WTC11 (cell line): Measurements from ENCODE around the gene RNF44. TPM values are rescaled to one million over a fixed set of nuclear protein-coding genes. Genes with fewer than 3 reads are reported as not detected.

ENCODE experiments used
- ATAC-seq: fragments of 200-7000 bp; cut with Tn5 transposase; 2 replicates; pipeline ENCODE4 v1.10.0; 2021; ENCODE audit warnings: mild to moderate bottlenecking, moderate library complexity
- CTCF ChIA-PET: fragments of 300-600 bp; sonication (Branson Sonifier 250); formaldehyde crosslinking; loops from one replicate; lab custom pipeline; 2021; ENCODE audit warnings: antibody characterized with exemption; lab: Charles Lee
- POLR2A ChIA-PET: fragments of 350-600 bp; sonication (Branson Sonifier 250); formaldehyde crosslinking; loops from one replicate; lab custom pipeline; 2021; ENCODE audit warnings: antibody characterized with exemption; lab: Charles Lee
- DNase-seq: peaks from one replicate; pipeline ENCODE4 v3.0.0; 2021; ENCODE audit warnings: low spot score
- H3K27ac Mint-ChIP-seq: 2 replicates; pipeline ENCODE4 v1.8.0; 2021; ENCODE audit warnings: mixed read lengths
- H3K27me3 Mint-ChIP-seq: 2 replicates; pipeline ENCODE4 v1.8.0; 2021; ENCODE audit warnings: low read depth, mild to moderate bottlenecking, moderate library complexity, mixed read lengths
- H3K36me3 Mint-ChIP-seq: 2 replicates; pipeline ENCODE4 v1.8.0; 2021; ENCODE audit warnings: mixed read lengths
- H3K4me1 Mint-ChIP-seq: 2 replicates; pipeline ENCODE4 v1.8.0; 2022; ENCODE audit warnings: mixed read lengths
- H3K4me3 Mint-ChIP-seq: 2 replicates; pipeline ENCODE4 v1.8.0; 2021; ENCODE audit warnings: mild to moderate bottlenecking, moderate library complexity, mixed read lengths
- H3K9me3 Mint-ChIP-seq: 2 replicates; pipeline ENCODE4 v1.8.0; 2021; ENCODE audit warnings: mixed read lengths
- CBFB ChIP-seq: sonication (generic); formaldehyde crosslinking; IDR thresholded peaks from 2 replicates; pipeline ENCODE4 v1.8.1; 2022; ENCODE audit warnings: mild to moderate bottlenecking, low read depth, missing genetic modification reagents
- ELF4 ChIP-seq: sonication (generic); formaldehyde crosslinking; IDR thresholded peaks from 2 replicates; pipeline ENCODE4 v1.8.1; 2022; ENCODE audit warnings: low read depth, mild to moderate bottlenecking, moderate library complexity, missing genetic modification reagents
- ESRRA ChIP-seq: sonication (generic); formaldehyde crosslinking; IDR thresholded peaks from 2 replicates; pipeline ENCODE4 v1.8.1; 2022; ENCODE audit warnings: mild to moderate bottlenecking, missing genetic modification reagents, borderline replicate concordance
- FOXK1 ChIP-seq: sonication (generic); formaldehyde crosslinking; IDR thresholded peaks from 2 replicates; pipeline ENCODE4 v1.8.0; 2022; ENCODE audit warnings: mild to moderate bottlenecking, moderate library complexity, missing genetic modification reagents
- IRF2 ChIP-seq: sonication (generic); formaldehyde crosslinking; IDR thresholded peaks from 2 replicates; pipeline ENCODE4 v1.8.0; 2022; ENCODE audit warnings: low read depth, missing genetic modification reagents, borderline replicate concordance
- PRRX2 ChIP-seq: fragments of 250-450 bp; sonication (Bioruptor Pico); IDR thresholded peaks from 2 replicates; pipeline ENCODE4 v1.8.0; 2021; ENCODE audit warnings: mild to moderate bottlenecking
- RORB ChIP-seq: fragments of 250-450 bp; sonication (Bioruptor Pico); IDR thresholded peaks from 2 replicates; pipeline ENCODE4 v1.9.0; 2021; ENCODE audit warnings: mild to moderate bottlenecking
- SMAD3 ChIP-seq: sonication (generic); formaldehyde crosslinking; IDR thresholded peaks from 2 replicates; pipeline ENCODE4 v1.8.0; 2022; ENCODE audit warnings: missing genetic modification reagents, mild to moderate bottlenecking, borderline replicate concordance
- SMAD4 ChIP-seq: sonication (generic); formaldehyde crosslinking; IDR thresholded peaks from 2 replicates; pipeline ENCODE4 v1.8.0; 2022; ENCODE audit warnings: mild to moderate bottlenecking, missing genetic modification reagents
- TEAD1 ChIP-seq: sonication (generic); formaldehyde crosslinking; IDR thresholded peaks from 2 replicates; pipeline ENCODE4 v1.8.0; 2022; ENCODE audit warnings: mild to moderate bottlenecking, missing genetic modification reagents
- TP53 ChIP-seq: sonication (generic); formaldehyde crosslinking; IDR thresholded peaks from 2 replicates; pipeline ENCODE4 v1.8.1; 2023; ENCODE audit warnings: mild to moderate bottlenecking, missing genetic modification reagents
- ZNF423 ChIP-seq: fragments of 250-450 bp; sonication (Bioruptor Pico); IDR thresholded peaks from 2 replicates; pipeline ENCODE4 v2.1.2; 2022; ENCODE audit warnings: mild to moderate bottlenecking, moderate library complexity
- total RNA-seq: library from RNA; stranded (reverse); gene quantifications from 3 replicates; pipeline ENCODE4 v1.2.3, GENCODE V29; 2021
- TF ChIP-seq, protein P1 (sequence below): fragments of 250-450 bp; sonication (Bioruptor Pico); conservative IDR thresholded peaks from 2 replicates; pipeline ENCODE4 v1.9.0; 2021; ENCODE audit warnings: mild to moderate bottlenecking
- TF ChIP-seq, protein P2 (sequence below): sonication (generic); formaldehyde crosslinking; IDR thresholded peaks from 2 replicates; pipeline ENCODE4 v1.8.0; 2023; ENCODE audit warnings: missing genetic modification reagents, mild to moderate bottlenecking, borderline replicate concordance
- TF ChIP-seq, protein P3 (sequence below): sonication (generic); formaldehyde crosslinking; IDR thresholded peaks from 2 replicates; pipeline ENCODE4 v1.8.1; 2022; ENCODE audit warnings: missing genetic modification reagents, borderline replicate concordance
- TF ChIP-seq, protein P4 (sequence below): sonication (generic); formaldehyde crosslinking; IDR thresholded peaks from 2 replicates; pipeline ENCODE4 v1.8.1; 2022; ENCODE audit warnings: low read depth, mild to moderate bottlenecking, moderate library complexity, missing genetic modification reagents, borderline replicate concordance
- TF ChIP-seq, protein P5 (sequence below): sonication (generic); formaldehyde crosslinking; IDR thresholded peaks from 2 replicates; pipeline ENCODE4 v1.8.0; 2022; ENCODE audit warnings: mild to moderate bottlenecking, missing genetic modification reagents
- TF ChIP-seq, protein P6 (sequence below): sonication (generic); formaldehyde crosslinking; IDR thresholded peaks from 2 replicates; pipeline ENCODE4 v1.8.1; 2023; ENCODE audit warnings: mild to moderate bottlenecking, missing genetic modification reagents, moderate library complexity
- TF ChIP-seq, protein P7 (sequence below): fragments of 250-450 bp; sonication (Bioruptor Pico); IDR thresholded peaks from 2 replicates; pipeline ENCODE4 v1.9.0; 2021; ENCODE audit warnings: mild to moderate bottlenecking

Gene RNF44
- total RNA-seq, 1 experiment from 2014 or later, result 233 TPM

DNA sequence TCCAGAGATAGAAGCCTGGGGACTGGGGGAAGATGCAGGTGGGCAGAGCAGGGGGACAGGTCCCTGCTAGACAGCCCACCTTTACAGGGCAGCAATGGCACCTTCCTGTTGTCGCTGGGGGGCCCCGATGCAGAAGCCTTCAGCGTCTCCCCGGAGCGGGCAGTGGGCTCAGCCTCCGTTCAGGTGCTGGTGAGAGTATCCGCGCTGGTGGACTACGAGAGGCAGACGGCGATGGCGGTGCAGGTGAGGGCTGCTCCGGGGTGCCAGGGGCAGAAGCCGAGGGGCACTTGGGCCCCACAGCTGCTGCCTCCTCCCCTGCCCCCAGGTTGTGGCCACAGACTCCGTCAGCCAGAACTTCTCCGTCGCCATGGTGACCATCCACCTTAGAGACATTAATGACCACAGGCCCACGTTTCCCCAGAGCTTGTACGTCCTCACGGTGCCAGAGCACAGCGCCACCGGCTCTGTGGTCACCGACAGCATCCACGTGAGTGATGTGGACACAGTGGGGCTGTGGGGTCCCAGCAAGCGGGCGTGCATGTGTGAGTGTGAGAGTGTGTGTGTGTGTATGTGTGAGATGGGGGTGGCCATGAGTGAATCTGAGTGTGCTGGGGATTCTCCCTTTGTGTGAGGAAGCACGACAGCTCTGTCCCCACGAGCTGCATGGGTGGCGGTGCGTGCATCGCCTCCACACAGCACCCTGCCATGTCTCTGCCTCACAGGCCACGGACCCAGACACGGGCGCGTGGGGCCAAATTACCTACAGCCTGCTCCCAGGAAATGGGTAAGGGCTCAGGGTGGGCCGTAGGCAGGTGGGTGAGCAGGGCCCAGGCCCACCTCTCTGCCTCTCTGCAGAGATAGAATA is 40.3 kb upstream of the RNF44 start (continued):
- no peak for TF ChIP-seq PRRX2 (CRISPR knock-in tag)
- TF ChIP-seq TEAD1 (CRISPR knock-in tag), result no peak
- TF ChIP-seq, protein P1, sequence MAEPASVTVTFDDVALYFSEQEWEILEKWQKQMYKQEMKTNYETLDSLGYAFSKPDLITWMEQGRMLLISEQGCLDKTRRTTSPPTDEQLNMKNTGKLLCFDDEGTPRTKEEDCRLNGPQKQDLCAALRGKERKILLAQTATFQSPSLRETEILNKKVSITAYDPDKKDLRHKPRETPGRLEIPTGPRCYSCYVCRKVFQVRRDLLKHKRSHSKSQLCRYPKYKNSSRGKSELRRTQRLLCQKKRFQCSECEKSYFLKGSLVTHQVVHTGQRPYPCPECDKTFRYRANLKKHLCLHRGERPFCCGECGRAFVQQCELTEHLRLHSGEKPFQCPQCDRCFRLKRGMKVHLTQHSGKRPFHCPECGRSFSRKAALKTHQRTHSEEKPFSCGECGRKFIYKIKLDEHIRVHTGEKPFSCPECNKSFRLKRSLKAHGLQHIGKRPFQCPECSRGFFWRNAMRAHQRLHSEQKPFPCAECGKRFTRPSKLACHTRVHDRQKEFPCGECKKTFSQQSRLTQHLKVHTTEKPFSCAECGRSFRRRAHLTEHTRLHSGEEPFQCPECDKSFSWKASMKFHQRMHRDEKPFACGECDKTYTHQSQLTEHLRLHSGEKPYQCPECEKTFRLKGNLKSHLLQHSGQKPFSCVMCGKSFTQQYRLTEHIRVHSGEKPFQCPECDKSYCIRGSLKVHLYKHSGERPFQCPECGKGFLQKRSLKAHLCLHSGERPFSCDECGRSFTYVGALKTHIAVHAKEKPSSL (CRISPR knock-in tag), result no peak
- TF ChIP-seq ZNF423, result no peak

DNA sequence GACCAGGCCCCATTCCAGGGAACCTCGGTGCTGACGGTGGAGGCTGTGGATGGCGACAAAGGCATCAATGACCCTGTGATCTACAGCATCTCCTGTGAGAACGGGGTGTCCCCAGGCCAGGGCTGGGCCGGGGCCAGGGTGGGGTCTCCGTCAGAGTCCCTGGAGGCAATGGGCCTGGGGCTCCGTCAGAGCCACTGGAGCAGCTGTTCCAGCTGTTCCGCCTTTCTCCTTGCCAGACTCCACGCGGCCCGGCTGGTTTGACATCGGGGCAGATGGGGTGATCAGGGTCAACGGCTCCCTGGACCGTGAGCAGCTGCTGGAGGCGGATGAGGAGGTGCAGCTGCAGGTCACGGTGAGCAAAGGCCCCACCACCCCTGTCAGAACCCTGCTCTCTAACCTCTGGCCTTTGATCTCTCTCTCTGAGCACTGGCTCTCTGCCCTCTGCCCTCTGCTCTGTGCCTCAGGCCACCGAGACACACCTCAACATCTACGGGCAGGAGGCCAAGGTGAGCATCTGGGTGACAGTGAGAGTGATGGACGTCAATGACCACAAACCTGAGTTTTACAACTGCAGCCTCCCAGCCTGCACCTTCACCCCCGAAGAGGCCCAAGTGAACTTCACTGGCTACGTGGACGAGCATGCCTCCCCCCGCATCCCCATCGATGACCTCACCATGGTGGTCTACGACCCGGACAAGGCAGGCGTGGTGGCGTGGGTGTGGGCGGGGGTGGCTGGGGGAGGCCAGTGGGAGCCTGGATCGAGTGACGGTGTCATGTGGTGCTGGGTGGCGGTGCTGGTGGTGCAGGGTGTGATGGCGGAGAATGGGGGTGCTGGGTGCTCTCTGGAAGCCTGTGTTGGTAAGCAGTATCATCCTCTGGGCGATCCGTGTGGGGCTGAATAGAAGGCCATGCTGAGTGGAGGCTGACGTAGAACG is 38.6 kb upstream of the RNF44 start:
- Mint-ChIP-seq H3K27me3 (peaks cover 15% of the 10 kb centered on the region), H3K4me1 (peaks cover 2% of the 10 kb centered on the region), H3K9me3 (no peaks in the 10 kb centered on the region), H3K4me3 (no peak overlapping the region), H3K27ac (no peak overlapping the region), H3K36me3 (no peaks in the 10 kb centered on the region)
- DNase-seq (no peak), ATAC-seq (no peak)
- ChIA-PET CTCF (no interaction called here), POLR2A (no interaction called here)
- TF ChIP-seq, protein P2, sequence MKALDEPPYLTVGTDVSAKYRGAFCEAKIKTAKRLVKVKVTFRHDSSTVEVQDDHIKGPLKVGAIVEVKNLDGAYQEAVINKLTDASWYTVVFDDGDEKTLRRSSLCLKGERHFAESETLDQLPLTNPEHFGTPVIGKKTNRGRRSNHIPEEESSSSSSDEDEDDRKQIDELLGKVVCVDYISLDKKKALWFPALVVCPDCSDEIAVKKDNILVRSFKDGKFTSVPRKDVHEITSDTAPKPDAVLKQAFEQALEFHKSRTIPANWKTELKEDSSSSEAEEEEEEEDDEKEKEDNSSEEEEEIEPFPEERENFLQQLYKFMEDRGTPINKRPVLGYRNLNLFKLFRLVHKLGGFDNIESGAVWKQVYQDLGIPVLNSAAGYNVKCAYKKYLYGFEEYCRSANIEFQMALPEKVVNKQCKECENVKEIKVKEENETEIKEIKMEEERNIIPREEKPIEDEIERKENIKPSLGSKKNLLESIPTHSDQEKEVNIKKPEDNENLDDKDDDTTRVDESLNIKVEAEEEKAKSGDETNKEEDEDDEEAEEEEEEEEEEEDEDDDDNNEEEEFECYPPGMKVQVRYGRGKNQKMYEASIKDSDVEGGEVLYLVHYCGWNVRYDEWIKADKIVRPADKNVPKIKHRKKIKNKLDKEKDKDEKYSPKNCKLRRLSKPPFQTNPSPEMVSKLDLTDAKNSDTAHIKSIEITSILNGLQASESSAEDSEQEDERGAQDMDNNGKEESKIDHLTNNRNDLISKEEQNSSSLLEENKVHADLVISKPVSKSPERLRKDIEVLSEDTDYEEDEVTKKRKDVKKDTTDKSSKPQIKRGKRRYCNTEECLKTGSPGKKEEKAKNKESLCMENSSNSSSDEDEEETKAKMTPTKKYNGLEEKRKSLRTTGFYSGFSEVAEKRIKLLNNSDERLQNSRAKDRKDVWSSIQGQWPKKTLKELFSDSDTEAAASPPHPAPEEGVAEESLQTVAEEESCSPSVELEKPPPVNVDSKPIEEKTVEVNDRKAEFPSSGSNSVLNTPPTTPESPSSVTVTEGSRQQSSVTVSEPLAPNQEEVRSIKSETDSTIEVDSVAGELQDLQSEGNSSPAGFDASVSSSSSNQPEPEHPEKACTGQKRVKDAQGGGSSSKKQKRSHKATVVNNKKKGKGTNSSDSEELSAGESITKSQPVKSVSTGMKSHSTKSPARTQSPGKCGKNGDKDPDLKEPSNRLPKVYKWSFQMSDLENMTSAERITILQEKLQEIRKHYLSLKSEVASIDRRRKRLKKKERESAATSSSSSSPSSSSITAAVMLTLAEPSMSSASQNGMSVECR, result no peak
- TF ChIP-seq, protein P3, sequence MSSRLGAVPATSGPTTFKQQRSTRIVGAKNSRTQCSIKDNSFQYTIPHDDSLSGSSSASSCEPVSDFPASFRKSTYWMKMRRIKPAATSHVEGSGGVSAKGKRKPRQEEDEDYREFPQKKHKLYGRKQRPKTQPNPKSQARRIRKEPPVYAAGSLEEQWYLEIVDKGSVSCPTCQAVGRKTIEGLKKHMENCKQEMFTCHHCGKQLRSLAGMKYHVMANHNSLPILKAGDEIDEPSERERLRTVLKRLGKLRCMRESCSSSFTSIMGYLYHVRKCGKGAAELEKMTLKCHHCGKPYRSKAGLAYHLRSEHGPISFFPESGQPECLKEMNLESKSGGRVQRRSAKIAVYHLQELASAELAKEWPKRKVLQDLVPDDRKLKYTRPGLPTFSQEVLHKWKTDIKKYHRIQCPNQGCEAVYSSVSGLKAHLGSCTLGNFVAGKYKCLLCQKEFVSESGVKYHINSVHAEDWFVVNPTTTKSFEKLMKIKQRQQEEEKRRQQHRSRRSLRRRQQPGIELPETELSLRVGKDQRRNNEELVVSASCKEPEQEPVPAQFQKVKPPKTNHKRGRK (CRISPR knock-in tag), result no peak
- TF ChIP-seq SMAD4 (CRISPR knock-in tag) (no peak), IRF2 (CRISPR knock-in tag) (no peak), RORB (CRISPR knock-in tag) (no peak), CBFB (CRISPR knock-in tag) (no peak), ESRRA (no peak), ELF4 (CRISPR knock-in tag) (no peak), SMAD3 (CRISPR knock-in tag) (no peak), TP53 (no peak), FOXK1 (no peak)
- TF ChIP-seq, protein P4, sequence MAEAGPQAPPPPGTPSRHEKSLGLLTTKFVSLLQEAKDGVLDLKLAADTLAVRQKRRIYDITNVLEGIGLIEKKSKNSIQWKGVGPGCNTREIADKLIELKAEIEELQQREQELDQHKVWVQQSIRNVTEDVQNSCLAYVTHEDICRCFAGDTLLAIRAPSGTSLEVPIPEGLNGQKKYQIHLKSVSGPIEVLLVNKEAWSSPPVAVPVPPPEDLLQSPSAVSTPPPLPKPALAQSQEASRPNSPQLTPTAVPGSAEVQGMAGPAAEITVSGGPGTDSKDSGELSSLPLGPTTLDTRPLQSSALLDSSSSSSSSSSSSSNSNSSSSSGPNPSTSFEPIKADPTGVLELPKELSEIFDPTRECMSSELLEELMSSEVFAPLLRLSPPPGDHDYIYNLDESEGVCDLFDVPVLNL (CRISPR knock-in tag), result no peak
- TF ChIP-seq, protein P5, sequence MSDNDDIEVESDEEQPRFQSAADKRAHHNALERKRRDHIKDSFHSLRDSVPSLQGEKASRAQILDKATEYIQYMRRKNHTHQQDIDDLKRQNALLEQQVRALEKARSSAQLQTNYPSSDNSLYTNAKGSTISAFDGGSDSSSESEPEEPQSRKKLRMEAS (CRISPR knock-in tag), result no peak
- TF ChIP-seq, protein P6, sequence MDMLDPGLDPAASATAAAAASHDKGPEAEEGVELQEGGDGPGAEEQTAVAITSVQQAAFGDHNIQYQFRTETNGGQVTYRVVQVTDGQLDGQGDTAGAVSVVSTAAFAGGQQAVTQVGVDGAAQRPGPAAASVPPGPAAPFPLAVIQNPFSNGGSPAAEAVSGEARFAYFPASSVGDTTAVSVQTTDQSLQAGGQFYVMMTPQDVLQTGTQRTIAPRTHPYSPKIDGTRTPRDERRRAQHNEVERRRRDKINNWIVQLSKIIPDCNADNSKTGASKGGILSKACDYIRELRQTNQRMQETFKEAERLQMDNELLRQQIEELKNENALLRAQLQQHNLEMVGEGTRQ (CRISPR knock-in tag), result no peak
- TF ChIP-seq, protein P7, sequence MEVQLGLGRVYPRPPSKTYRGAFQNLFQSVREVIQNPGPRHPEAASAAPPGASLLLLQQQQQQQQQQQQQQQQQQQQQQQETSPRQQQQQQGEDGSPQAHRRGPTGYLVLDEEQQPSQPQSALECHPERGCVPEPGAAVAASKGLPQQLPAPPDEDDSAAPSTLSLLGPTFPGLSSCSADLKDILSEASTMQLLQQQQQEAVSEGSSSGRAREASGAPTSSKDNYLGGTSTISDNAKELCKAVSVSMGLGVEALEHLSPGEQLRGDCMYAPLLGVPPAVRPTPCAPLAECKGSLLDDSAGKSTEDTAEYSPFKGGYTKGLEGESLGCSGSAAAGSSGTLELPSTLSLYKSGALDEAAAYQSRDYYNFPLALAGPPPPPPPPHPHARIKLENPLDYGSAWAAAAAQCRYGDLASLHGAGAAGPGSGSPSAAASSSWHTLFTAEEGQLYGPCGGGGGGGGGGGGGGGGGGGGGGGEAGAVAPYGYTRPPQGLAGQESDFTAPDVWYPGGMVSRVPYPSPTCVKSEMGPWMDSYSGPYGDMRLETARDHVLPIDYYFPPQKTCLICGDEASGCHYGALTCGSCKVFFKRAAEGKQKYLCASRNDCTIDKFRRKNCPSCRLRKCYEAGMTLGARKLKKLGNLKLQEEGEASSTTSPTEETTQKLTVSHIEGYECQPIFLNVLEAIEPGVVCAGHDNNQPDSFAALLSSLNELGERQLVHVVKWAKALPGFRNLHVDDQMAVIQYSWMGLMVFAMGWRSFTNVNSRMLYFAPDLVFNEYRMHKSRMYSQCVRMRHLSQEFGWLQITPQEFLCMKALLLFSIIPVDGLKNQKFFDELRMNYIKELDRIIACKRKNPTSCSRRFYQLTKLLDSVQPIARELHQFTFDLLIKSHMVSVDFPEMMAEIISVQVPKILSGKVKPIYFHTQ (CRISPR knock-in tag), result no peak
